ENCODE data around the gene SCAI.
"Not testable (repeated sequence)": the region's sequence is repeated elsewhere in the genome, so short reads cannot be mapped to it uniquely, and the experiment has no call there.

GRCh38 chr9:125181756-125182155, 38.4 kb upstream of the SCAI start:
- TF ChIP-seq CTCF (IDR thresholded peaks at IDR 0.05; ENCODE audit: low read depth, low read length, poor library complexity, severe bottlenecking); EZH2phosphoT487 (IDR thresholded peaks at IDR 0.05; ENCODE audit: borderline replicate concordance, low read length): not testable (repeated sequence)
